Left lung (tissue), 10 donors: Measurements from ENCODE around the gene IVD. TPM values are rescaled to one million over a fixed set of nuclear protein-coding genes. Genes with fewer than 3 reads are reported as not detected.

Source experiments
- ATAC-seq: fragments of 200-7000 bp; cut with Tn5 transposase; one replicate; pipeline ENCODE4 v1.9.1; 2020; ENCODE audit warnings: moderate library complexity
- DNase-seq, 4 donors: peaks; one replicate each; pipeline ENCODE4 v3.0.0-alpha.2; 2013 to 2020
- H3K27ac ChIP-seq, 2 donors: fragments of 200-600 bp; sonication (generic) in 1 of 2; one replicate each; pipeline versions ENCODE4 v1.5.0 to v1.8.0; 2020 to 2021
- H3K27me3 ChIP-seq, 2 donors: fragments of 200-600 bp; sonication (generic) in 1 of 2; one replicate each; pipeline versions ENCODE4 v1.5.0 to v1.8.0; 2020 to 2021
- H3K36me3 ChIP-seq, 2 donors: fragments of 200-600 bp; sonication (generic) in 1 of 2; one replicate each; pipeline versions ENCODE4 v1.5.0 to v1.8.0; 2020 to 2021
- H3K4me1 ChIP-seq, 2 donors: fragments of 200-600 bp; one replicate each; pipeline ENCODE4 v1.8.0; 2021
- H3K4me3 ChIP-seq, 2 donors: fragments of 200-600 bp; sonication (generic) in 1 of 2; one replicate each; pipeline versions ENCODE4 v1.5.0 to v1.8.0; 2020 to 2021; ENCODE audit warnings: mild to moderate bottlenecking in 1 of 2
- H3K9me3 ChIP-seq, 2 donors: fragments of 200-600 bp; sonication (generic) in 1 of 2; one replicate each; pipeline versions ENCODE4 v1.5.0 to v1.8.0; 2020 to 2021
- intact Hi-C, 2 donors: fragments of 100-400 bp; cut with DNase I; formaldehyde crosslinking; loops; one replicate each; pipeline versions ENCODE4 v1.11.2 to v1.14.2; 2022
- polyA plus RNA-seq, 6 donors: library from polyadenylated mRNA; unstranded; fragments of 120-200 nt; gene quantifications; one replicate each; pipeline ENCODE4 v1.2.1, GENCODE V29; 2013; ENCODE audit not compliant: insufficient read length in 6 of 6
- total RNA-seq, 2 donors: library from RNA; stranded (reverse); fragmentation: NEBNext Ultra II Directional; extraction: Animal tissue kit (Norgen Biotek cat#: 25700); gene quantifications; one replicate each; pipeline ENCODE4 v1.2.1, GENCODE V29; 2021
- TF ChIP-seq, protein P1 (sequence below), 2 donors: fragments of 200-600 bp; sonication (generic) in 1 of 2; IDR thresholded peaks; one replicate each; pipeline versions ENCODE4 v1.5.0 to v1.8.0; 2021; ENCODE audit warnings: antibody characterized with exemption in 2 of 2
- donor health status: DM: no; HTN: yes; CAD: no.
- donor health status: DM: no; HTN: no; CAD: no.

IVD gene
- total and polyA plus RNA-seq, 8 donors, result 61.9 to 132 (median 111) TPM

DNA sequence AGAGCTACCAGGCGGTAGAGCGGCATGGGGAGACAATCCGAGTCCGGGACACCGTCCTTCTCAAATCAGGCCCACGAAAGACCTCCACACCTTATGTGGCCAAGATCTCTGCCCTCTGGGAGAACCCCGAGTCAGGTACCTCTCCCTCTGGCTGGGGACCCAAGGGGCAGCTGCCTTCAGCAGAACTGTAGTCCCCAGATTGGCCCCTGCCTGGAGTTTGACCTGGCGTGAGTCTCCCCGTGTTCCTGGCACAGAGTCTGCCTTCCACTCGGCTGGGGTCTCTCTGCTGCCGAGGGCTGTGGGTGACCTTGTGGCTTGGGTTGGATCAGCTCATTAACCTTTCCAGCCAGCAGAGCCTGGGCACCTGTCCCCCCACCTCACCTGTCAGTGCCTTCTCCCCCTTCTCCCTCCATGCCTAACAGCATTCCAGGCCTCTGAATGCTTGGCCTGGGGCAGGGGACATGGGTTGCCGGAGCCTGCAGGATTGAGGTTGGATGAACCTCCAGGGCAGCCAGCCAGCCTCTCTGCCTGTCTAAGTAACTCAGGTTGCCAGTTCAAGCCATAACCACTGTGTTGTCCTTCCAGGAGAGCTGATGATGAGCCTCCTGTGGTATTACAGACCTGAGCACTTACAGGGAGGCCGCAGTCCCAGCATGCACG lies 58.4 kb downstream of the IVD start:
- H3K4me1 ChIP-seq, result peaks cover 0 to 9% of the 10 kb centered on the region in 2 donors
- H3K36me3 ChIP-seq, result peaks cover 0 to 73% of the 10 kb centered on the region in 2 donors
- intact Hi-C loops, result no loop called here
- H3K27ac ChIP-seq, result no peak overlapping the region
- H3K9me3 ChIP-seq, result no peaks in the 10 kb centered on the region
- DNase-seq (peak in 1 of 4 donors; percentile 28), ATAC-seq (no peak)
- H3K4me3 ChIP-seq, result no peak overlapping the region
- no peaks in the 10 kb centered on the region for H3K27me3 ChIP-seq
- TF ChIP-seq, protein P1, sequence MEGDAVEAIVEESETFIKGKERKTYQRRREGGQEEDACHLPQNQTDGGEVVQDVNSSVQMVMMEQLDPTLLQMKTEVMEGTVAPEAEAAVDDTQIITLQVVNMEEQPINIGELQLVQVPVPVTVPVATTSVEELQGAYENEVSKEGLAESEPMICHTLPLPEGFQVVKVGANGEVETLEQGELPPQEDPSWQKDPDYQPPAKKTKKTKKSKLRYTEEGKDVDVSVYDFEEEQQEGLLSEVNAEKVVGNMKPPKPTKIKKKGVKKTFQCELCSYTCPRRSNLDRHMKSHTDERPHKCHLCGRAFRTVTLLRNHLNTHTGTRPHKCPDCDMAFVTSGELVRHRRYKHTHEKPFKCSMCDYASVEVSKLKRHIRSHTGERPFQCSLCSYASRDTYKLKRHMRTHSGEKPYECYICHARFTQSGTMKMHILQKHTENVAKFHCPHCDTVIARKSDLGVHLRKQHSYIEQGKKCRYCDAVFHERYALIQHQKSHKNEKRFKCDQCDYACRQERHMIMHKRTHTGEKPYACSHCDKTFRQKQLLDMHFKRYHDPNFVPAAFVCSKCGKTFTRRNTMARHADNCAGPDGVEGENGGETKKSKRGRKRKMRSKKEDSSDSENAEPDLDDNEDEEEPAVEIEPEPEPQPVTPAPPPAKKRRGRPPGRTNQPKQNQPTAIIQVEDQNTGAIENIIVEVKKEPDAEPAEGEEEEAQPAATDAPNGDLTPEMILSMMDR (IDR thresholded peaks at IDR 0.05), result no peak

DNA sequence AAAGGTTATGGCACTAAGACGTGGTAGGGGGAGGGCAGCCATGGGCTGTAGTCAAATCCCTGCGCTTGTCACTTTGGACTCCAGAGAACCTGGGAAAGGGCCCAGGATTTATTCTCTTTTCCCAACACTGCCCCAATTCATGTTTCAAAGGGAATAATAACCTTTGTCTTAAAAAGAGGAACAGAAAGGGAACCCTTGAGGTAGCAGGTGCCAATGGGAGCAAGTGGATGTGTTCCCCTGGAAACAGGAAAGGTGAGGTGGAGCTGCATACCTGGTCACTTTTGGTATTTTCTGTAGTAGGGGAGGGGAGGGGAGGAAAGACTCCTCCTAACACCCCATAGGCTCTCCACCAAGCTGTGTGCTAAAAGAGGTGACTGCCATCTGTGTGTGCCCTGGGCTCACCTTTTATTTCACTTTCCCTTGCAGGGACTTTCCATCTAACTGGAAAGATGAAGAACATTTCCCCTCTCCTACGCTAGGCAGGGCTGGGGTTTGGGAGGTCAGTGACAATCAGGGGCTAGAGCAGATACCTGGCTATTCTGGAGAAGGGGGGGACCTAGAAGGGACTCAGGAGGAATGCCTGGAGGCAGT lies 59.1 kb downstream of the IVD start:
- TF ChIP-seq, protein P1 (IDR thresholded peaks at IDR 0.05), result no peak
- no peak overlapping the region for H3K4me3 ChIP-seq
- intact Hi-C loops, result no loop called here
- H3K4me1 ChIP-seq, result peaks cover 4 to 9% of the 10 kb centered on the region in 2 donors
- no peaks in the 10 kb centered on the region for H3K9me3 ChIP-seq
- H3K36me3 ChIP-seq, result peaks cover 0 to 66% of the 10 kb centered on the region in 2 donors
- no peak overlapping the region for H3K27ac ChIP-seq
- no peaks in the 10 kb centered on the region for H3K27me3 ChIP-seq
- DNase-seq (peak in 1 of 4 donors; percentile 2), ATAC-seq (no peak)

DNA sequence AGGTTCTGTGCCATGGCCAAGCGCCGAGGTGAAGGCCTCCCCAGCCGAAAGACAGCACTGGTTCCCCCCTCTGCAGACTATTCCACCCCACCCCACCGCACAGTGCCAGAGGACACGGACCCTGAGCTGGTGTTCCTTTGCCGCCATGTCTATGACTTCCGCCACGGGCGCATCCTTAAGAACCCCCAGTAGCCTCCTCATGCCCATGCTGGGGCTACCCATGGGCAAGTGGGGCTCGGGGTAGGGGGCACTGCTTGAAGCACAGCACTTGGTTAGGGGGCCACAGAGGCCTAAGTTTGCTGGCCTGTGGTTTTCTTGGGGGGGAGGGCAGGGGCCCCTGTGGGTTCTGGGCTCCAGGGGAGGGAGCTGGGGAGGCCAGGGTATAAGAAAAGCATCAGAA lies 60.3 kb downstream of the IVD start:
- TF ChIP-seq, protein P1 (IDR thresholded peaks at IDR 0.05), result no peak
- Histone ChIP-seq H3K9me3 (no peaks in the 10 kb centered on the region), H3K27me3 (no peaks in the 10 kb centered on the region), H3K27ac (no peak overlapping the region), H3K36me3 (peaks cover 0 to 55% of the 10 kb centered on the region in 2 donors), H3K4me3 (no peak overlapping the region), H3K4me1 (peaks cover 4 to 18% of the 10 kb centered on the region in 2 donors)
- intact Hi-C loops, result no loop called here
- peak in 1 of 4 donors; percentile 22 for DNase-seq
- no peak for ATAC-seq

DNA sequence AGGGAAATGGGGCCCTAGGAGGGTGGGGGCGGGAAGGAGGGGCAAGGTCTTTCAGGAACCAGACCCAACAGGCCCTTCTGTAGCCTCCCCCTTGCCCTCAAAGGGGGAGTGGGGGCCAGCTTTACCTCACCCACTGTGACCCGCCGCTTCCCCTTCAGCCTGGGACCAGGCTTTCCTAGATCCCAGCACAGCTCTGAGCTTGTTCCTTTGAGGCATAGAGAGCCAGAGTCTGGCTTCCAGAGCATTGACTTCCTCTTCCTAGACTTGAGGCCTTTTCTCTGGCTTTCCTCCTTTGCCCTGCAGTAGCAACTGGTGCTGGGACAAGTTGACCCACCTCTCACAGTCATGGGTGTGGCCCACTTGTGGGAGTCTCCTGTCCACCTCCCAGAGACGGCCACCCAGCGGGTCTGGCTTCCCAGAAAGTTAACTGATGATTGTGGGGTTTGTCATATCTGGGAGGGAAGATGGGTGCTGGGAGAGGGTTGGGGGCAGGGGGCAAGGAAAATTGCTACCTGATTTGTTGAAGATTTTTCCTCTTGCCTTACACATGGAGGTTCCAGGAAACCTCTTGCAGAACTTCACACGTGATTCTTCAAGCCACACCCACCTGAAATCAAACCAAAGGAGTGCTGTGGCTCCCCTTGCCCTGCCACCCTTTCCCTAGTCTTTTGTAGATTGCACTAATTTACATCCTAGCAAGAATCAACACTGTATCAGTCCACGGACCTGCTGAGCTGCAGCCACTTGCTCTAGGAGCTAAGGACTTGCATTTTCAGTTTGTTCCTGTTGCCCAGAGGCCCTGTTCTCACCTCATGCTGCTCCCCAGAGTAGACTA lies 61.0 kb downstream of the IVD start:
- peaks cover 0 to 53% of the 10 kb centered on the region in 2 donors for H3K36me3 ChIP-seq
- intact Hi-C loops, result no loop called here
- no peaks in the 10 kb centered on the region for H3K27me3 ChIP-seq
- peak overlapping the region in 1 of 2 donors; percentile 13 for H3K27ac ChIP-seq
- ATAC-seq, result no peak
- H3K4me1 ChIP-seq, result peaks cover 4 to 18% of the 10 kb centered on the region in 2 donors
- H3K4me3 ChIP-seq, result no peak overlapping the region
- no peaks in the 10 kb centered on the region for H3K9me3 ChIP-seq
- DNase-seq, result peak in 2 of 4 donors; percentile 31 to 73
- TF ChIP-seq, protein P1 (IDR thresholded peaks at IDR 0.05), result no peak

DNA sequence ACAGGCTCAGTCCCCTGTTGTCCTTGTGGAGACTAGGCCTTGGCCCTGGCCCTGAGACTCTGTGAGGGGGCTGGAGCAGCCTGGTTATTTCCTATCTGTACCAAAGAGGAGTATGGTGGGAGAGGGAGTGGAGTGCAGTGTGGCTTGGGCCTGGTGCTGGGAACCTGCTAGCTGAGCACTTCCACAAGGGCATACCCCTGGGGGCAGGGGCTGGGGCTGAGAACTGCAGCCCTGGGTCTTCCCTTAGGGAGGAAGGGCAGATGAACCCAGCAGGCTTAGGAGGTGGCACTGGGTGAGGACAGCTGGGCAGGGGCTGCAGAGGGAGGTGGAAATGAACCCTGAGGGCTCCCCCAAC lies 61.6 kb downstream of the IVD start:
- intact Hi-C loops, result no loop called here
- TF ChIP-seq, protein P1 (IDR thresholded peaks at IDR 0.05), result no peak

More for the DNA sequence above, 61.6 kb downstream of the IVD start:
- Histone ChIP-seq H3K4me3 (no peak overlapping the region), H3K27me3 (no peaks in the 10 kb centered on the region), H3K4me1 (peaks cover 10 to 24% of the 10 kb centered on the region in 2 donors), H3K27ac (no peak overlapping the region), H3K9me3 (no peaks in the 10 kb centered on the region), H3K36me3 (peaks cover 0 to 47% of the 10 kb centered on the region in 2 donors)
- ATAC-seq, result no peak
- peak in 2 of 4 donors; percentile 25 to 61 for DNase-seq
